ENCODE data around the gene ERBB3. TPM values are rescaled to one million over a fixed set of nuclear protein-coding genes. Genes with fewer than 3 reads are reported as not detected.
A peak's percentile ranks its signal among the peaks of the same experiment; 100 is the strongest.

Gene ERBB3
- total RNA-seq, 5 donors from 2014 or later (not counting 1 experiment from before 2014, with no cell fraction given), result 0.93 to 24.0 (median 8.2) TPM

GRCh38 chr12:56121204-56121870, 41.4 kb downstream of the ERBB3 start:
- CTCF ChIA-PET, result interaction anchor here in 1 of 2 donors (4.4 kb wide), 1 partner anchor 68 kb away, joined by 53 read pairs; the partner anchor contains the start of gene SMARCC2
- POLR2A ChIA-PET, result no interaction called here
- no peak overlapping the region for H3K27ac ChIP-seq (ENCODE audit: low read length)

GRCh38 chr12:56122637-56123036, 42.7 kb downstream of the ERBB3 start:
- Mint-ChIP-seq H3K27me3 (no peaks in the 10 kb centered on the region), H3K27ac (peak overlapping the region in 1 of 2 donors; percentile 44), H3K4me3 (no peak overlapping the region), H3K9me3 (no peaks in the 10 kb centered on the region), H3K36me3 (peaks cover 14% of the 10 kb centered on the region), H3K4me1 (peaks cover 49 to 60% (median 55%) of the 10 kb centered on the region in 3 donors)
- H3K4me1 ChIP-seq (ENCODE audit: control insufficient read depth in 1 of 2, extremely low read depth in 1 of 2, insufficient read depth in 2 of 2, low read length in 2 of 2), result peaks cover 29 to 42% of the 10 kb centered on the region in 2 experiments
- ChIA-PET POLR2A (interaction anchor here (0.6 to 1.0 kb wide), 6 partner anchors 18 to 1379 kb away, joined by 3 to 7 read pairs (median 4); partner anchors contain the start of genes PA2G4 (in 1 of the 2) and PYM1 (in 1 of the 2)), CTCF (interaction anchor here (0.5 to 1.8 kb wide), 5 partner anchors 19 to 1711 kb away, joined by 3 to 10 read pairs (median 4); partner anchors contain the start of genes PA2G4 (in 1 of the 2) and SMARCC2 (in 1 of the 2))
- no CpG with 5 or more reads among the region's 2 CpGs for WGBS (ENCODE audit: insufficient coverage)
- peaks cover 7 to 20% of the 10 kb centered on the region in 2 donors for H3K36me3 ChIP-seq (ENCODE audit: control insufficient read depth in 2 of 2, extremely low read depth in 1 of 2, insufficient read depth in 1 of 2, low read length in 1 of 2)
- H3K4me3 ChIP-seq (ENCODE audit: control insufficient read depth in 1 of 2, extremely low read depth in 1 of 2, low read length in 1 of 2), result no peak overlapping the region
- H3K9me3 ChIP-seq, result no peaks in the 10 kb centered on the region
- DNase-seq (no peak), ATAC-seq (replicated peaks in 1 of 4) (no peak)
- no peak overlapping the region for H3K27ac ChIP-seq (ENCODE audit: low read length)
- H3K27me3 ChIP-seq (replicated peaks in 1 of 2; ENCODE audit: control insufficient read depth in 2 of 2, extremely low read depth in 1 of 2, insufficient read depth in 2 of 2, low read length in 1 of 2), result no peaks in the 10 kb centered on the region

More at GRCh38 chr12:56121204-56121870, 41.4 kb downstream of the ERBB3 start:
- H3K9me3 ChIP-seq, result no peaks in the 10 kb centered on the region
- Mint-ChIP-seq H3K4me1 (peaks cover 48 to 54% (median 49%) of the 10 kb centered on the region in 3 donors), H3K27me3 (no peaks in the 10 kb centered on the region), H3K27ac (no peak overlapping the region), H3K9me3 (no peaks in the 10 kb centered on the region), H3K4me3 (no peak overlapping the region), H3K36me3 (peaks cover 22% of the 10 kb centered on the region)
- ATAC-seq (replicated peaks in 1 of 4) (no peak), DNase-seq (no peak)
- 90% methylated on average over 8 of the region's 11 CpGs for WGBS (ENCODE audit: insufficient coverage)
- H3K4me1 ChIP-seq (ENCODE audit: control insufficient read depth in 1 of 2, extremely low read depth in 1 of 2, insufficient read depth in 2 of 2, low read length in 2 of 2), result peaks cover 20 to 35% of the 10 kb centered on the region in 2 experiments
- H3K27me3 ChIP-seq (replicated peaks in 1 of 2; ENCODE audit: control insufficient read depth in 2 of 2, extremely low read depth in 1 of 2, insufficient read depth in 2 of 2, low read length in 1 of 2), result no peaks in the 10 kb centered on the region
- H3K36me3 ChIP-seq (ENCODE audit: control insufficient read depth in 2 of 2, extremely low read depth in 1 of 2, insufficient read depth in 1 of 2, low read length in 1 of 2), result peaks cover 7 to 23% of the 10 kb centered on the region in 2 donors
- H3K4me3 ChIP-seq (ENCODE audit: control insufficient read depth in 1 of 2, extremely low read depth in 1 of 2, low read length in 1 of 2), result no peak overlapping the region

GRCh38 chr12:56124133-56124532, 44.2 kb downstream of the ERBB3 start:
- ATAC-seq (replicated peaks in 1 of 4), result no peak
- Histone ChIP-seq H3K36me3 (ENCODE audit: control insufficient read depth in 2 of 2, extremely low read depth in 1 of 2, insufficient read depth in 1 of 2, low read length in 1 of 2) (peaks cover 7 to 20% of the 10 kb centered on the region in 2 donors), H3K27ac (ENCODE audit: low read length) (no peak overlapping the region), H3K27me3 (replicated peaks in 1 of 2; ENCODE audit: control insufficient read depth in 2 of 2, extremely low read depth in 1 of 2, insufficient read depth in 2 of 2, low read length in 1 of 2) (no peaks in the 10 kb centered on the region), H3K4me1 (ENCODE audit: control insufficient read depth in 1 of 2, extremely low read depth in 1 of 2, insufficient read depth in 2 of 2, low read length in 2 of 2) (peaks cover 23 to 32% of the 10 kb centered on the region in 2 experiments), H3K9me3 (no peaks in the 10 kb centered on the region), H3K4me3 (ENCODE audit: control insufficient read depth in 1 of 2, extremely low read depth in 1 of 2, low read length in 1 of 2) (no peak overlapping the region)
- CTCF ChIA-PET, result interaction anchor here in 1 of 2 donors (1.0 to 1.6 kb wide), 4 partner anchors 28 to 340 kb away, joined by 4 to 8 read pairs (median 6); partner anchors contain the start of genes MYL6B, RNF41 and SMARCC2
- peak overlapping the region; percentile 55 to 97 for H3K27ac Mint-ChIP-seq
- WGBS (ENCODE audit: insufficient coverage), result 65% methylated on average over 2 of the region's 4 CpGs
- H3K4me3 Mint-ChIP-seq, result no peak overlapping the region
- H3K36me3 Mint-ChIP-seq, result peaks cover 11% of the 10 kb centered on the region
- H3K9me3 Mint-ChIP-seq, result no peaks in the 10 kb centered on the region
- POLR2A ChIA-PET, result interaction anchor here (0.6 to 0.9 kb wide), 3 partner anchors 35 to 293 kb away, joined by 3 to 10 read pairs (median 3); no protein-coding TSS in a partner anchor
- H3K27me3 Mint-ChIP-seq, result no peaks in the 10 kb centered on the region
- DNase-seq, result no peak
- H3K4me1 Mint-ChIP-seq, result peaks cover 45 to 51% (median 45%) of the 10 kb centered on the region in 3 donors

- DNase-seq, result peak in 1 of 35 experiments; percentile 26
- H3K4me3 ChIP-seq (ENCODE audit: control insufficient read depth in 1 of 2, extremely low read depth in 1 of 2, low read length in 1 of 2), result no peak overlapping the region
- Mint-ChIP-seq H3K9me3 (no peaks in the 10 kb centered on the region), H3K36me3 (peaks cover 26% of the 10 kb centered on the region), H3K27ac (peak overlapping the region; percentile 97), H3K4me3 (peak overlapping the region; percentile 47 to 99 (median 98)), H3K27me3 (no peaks in the 10 kb centered on the region), H3K4me1 (peaks cover 59 to 66% (median 64%) of the 10 kb centered on the region in 3 donors)
- H3K4me1 ChIP-seq (ENCODE audit: control insufficient read depth in 1 of 2, extremely low read depth in 1 of 2, insufficient read depth in 2 of 2, low read length in 2 of 2), result peaks cover 36 to 53% of the 10 kb centered on the region in 2 experiments
- no peaks in the 10 kb centered on the region for H3K9me3 ChIP-seq
- H3K27ac ChIP-seq (ENCODE audit: low read length), result peak overlapping the region; percentile 76
- no peak for ATAC-seq (replicated peaks in 1 of 4)
- 59% methylated on average over 3 of the region's 3 CpGs for WGBS (ENCODE audit: insufficient coverage)
- H3K27me3 ChIP-seq (replicated peaks in 1 of 2; ENCODE audit: control insufficient read depth in 2 of 2, extremely low read depth in 1 of 2, insufficient read depth in 2 of 2, low read length in 1 of 2), result no peaks in the 10 kb centered on the region
- POLR2A ChIA-PET, result interaction anchor here (0.6 to 1.8 kb wide), 3 partner anchors 9 to 266 kb away, joined by 3 to 33 read pairs (median 4); partner anchors contain the start of genes RPL41 (in 1 of the 2) and ZC3H10 (in 1 of the 2)
- CTCF ChIA-PET, result interaction anchor here (0.5 to 5.8 kb wide), 8 partner anchors 8 to 95 kb away, joined by 3 to 65 read pairs (median 4); partner anchors contain the start of genes RNF41 (in 1 of the 2), RPL41 (in 1 of the 2), SMARCC2 (in 1 of the 2) and ZC3H10 (in 1 of the 2)
- H3K36me3 ChIP-seq (ENCODE audit: control insufficient read depth in 2 of 2, extremely low read depth in 1 of 2, insufficient read depth in 1 of 2, low read length in 1 of 2), result peaks cover 5 to 21% of the 10 kb centered on the region in 2 donors
These were observed 46.8 kb downstream of the ERBB3 start for GRCh38 chr12:56126732-56127239.

- Mint-ChIP-seq H3K36me3 (peaks cover 31% of the 10 kb centered on the region), H3K27ac (peak overlapping the region; percentile 97), H3K27me3 (no peaks in the 10 kb centered on the region), H3K9me3 (no peaks in the 10 kb centered on the region), H3K4me3 (peak overlapping the region; percentile 97 to 99 (median 98)), H3K4me1 (peaks cover 66 to 73% (median 71%) of the 10 kb centered on the region in 3 donors)
- DNase-seq, result no peak
- H3K36me3 ChIP-seq (ENCODE audit: control insufficient read depth in 2 of 2, extremely low read depth in 1 of 2, insufficient read depth in 1 of 2, low read length in 1 of 2), result peaks cover 12 to 25% of the 10 kb centered on the region in 2 donors
- peak overlapping the region; percentile 4 to 86 for H3K4me3 ChIP-seq (ENCODE audit: control insufficient read depth in 1 of 2, extremely low read depth in 1 of 2, low read length in 1 of 2)
- no peaks in the 10 kb centered on the region for H3K27me3 ChIP-seq (replicated peaks in 1 of 2; ENCODE audit: control insufficient read depth in 2 of 2, extremely low read depth in 1 of 2, insufficient read depth in 2 of 2, low read length in 1 of 2)
- H3K4me1 ChIP-seq (ENCODE audit: control insufficient read depth in 1 of 2, extremely low read depth in 1 of 2, insufficient read depth in 2 of 2, low read length in 2 of 2), result peaks cover 36 to 60% of the 10 kb centered on the region in 2 experiments
- peak overlapping the region; percentile 76 for H3K27ac ChIP-seq (ENCODE audit: low read length)
- POLR2A ChIA-PET, result interaction anchor here (0.5 to 1.8 kb wide), 10 partner anchors 9 to 322 kb away, joined by 3 to 33 read pairs (median 4); partner anchors contain the start of genes ZC3H10 (in 2 of the 2), ORMDL2 (in 1 of the 2), RNF41 (in 1 of the 2) and RPL41 (in 1 of the 2)
- no peaks in the 10 kb centered on the region for H3K9me3 ChIP-seq
- CTCF ChIA-PET, result interaction anchor here (0.6 to 5.8 kb wide), 19 partner anchors 9 to 375 kb away, joined by 3 to 65 read pairs (median 5); partner anchors contain the start of genes DNAJC14 (in 1 of the 2), MYL6 (in 1 of the 2), MYL6B (in 1 of the 2) and ORMDL2 (in 1 of the 2)
- 0% methylated on average over 2 of the region's 8 CpGs for WGBS (ENCODE audit: insufficient coverage)
- no peak for ATAC-seq (replicated peaks in 1 of 4)
These were observed 47.5 kb downstream of the ERBB3 start for GRCh38 chr12:56127485-56127887.

Data from T-cell (primary cell).